WTC11 (cell line): ENCODE measurements around the gene DRG2.

Experiments
- TEAD4 ChIP-seq: sonication (generic); formaldehyde crosslinking; IDR thresholded peaks from 2 replicates; pipeline ENCODE4 v1.8.0; 2022; ENCODE audit warnings: mild to moderate bottlenecking, missing genetic modification reagents
- ZBTB21 ChIP-seq: sonication (generic); formaldehyde crosslinking; IDR thresholded peaks from 2 replicates; pipeline ENCODE4 v1.8.1; 2023; ENCODE audit warnings: mild to moderate bottlenecking, missing genetic modification reagents, borderline replicate concordance
- ZNF396 ChIP-seq: fragments of 250-450 bp; sonication (Bioruptor Pico); IDR thresholded peaks from 2 replicates; pipeline ENCODE4 v1.8.0; 2021; ENCODE audit warnings: mild to moderate bottlenecking, moderate library complexity, borderline replicate concordance
- TF ChIP-seq, protein P1 (sequence below): sonication (generic); formaldehyde crosslinking; IDR thresholded peaks from 2 replicates; pipeline ENCODE4 v1.8.0; 2022; ENCODE audit warnings: mild to moderate bottlenecking, missing genetic modification reagents

DNA sequence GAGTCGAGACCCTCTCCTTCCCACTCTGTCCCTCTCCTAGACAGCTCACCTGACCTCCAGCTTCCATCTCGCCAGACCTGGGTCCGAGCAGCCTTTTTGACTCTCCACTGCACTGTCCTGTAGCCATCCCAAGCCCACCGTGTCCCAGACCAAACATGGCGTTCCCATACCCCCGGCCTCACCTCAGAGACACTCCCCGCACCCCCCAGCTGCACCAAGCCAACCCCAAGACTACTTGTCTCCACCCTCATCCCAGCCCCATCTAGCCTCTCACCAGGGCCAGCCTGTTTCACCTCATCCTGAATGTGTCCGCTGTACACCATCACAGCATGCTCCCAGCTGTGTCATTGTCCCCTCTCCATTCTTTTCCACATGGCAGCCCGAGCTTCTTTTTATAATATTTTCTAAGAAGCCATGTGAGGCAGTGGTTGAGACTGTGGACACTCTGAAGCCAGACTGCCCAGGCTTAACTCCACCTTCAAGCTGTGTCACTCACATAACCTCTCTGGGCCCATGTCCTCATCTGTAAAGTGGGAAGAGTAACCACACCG, 22.3 kb downstream of the DRG2 start:
- TF ChIP-seq ZNF396 (no peak), ZBTB21 (CRISPR knock-in tag) (no peak), TEAD4 (CRISPR knock-in tag) (no peak)
- TF ChIP-seq, protein P1, sequence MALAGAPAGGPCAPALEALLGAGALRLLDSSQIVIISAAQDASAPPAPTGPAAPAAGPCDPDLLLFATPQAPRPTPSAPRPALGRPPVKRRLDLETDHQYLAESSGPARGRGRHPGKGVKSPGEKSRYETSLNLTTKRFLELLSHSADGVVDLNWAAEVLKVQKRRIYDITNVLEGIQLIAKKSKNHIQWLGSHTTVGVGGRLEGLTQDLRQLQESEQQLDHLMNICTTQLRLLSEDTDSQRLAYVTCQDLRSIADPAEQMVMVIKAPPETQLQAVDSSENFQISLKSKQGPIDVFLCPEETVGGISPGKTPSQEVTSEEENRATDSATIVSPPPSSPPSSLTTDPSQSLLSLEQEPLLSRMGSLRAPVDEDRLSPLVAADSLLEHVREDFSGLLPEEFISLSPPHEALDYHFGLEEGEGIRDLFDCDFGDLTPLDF (CRISPR knock-in tag): no peak
